Hepatocyte (in vitro differentiated cells): ENCODE data around the gene CRIM1.

ENCODE experiments used
- CTCF ChIP-seq: fragments of 200-600 bp; sonication (generic); IDR thresholded peaks from 2 replicates; pipeline ENCODE4 v1.5.1; 2016; ENCODE audit warnings: antibody characterized with exemption, mild to moderate bottlenecking; ENCODE audit not compliant: poor library complexity
- EZH2phosphoT487 ChIP-seq: fragments of 200-600 bp; sonication (generic); IDR thresholded peaks from one replicate; pipeline ENCODE4 v1.6.1; 2018; ENCODE audit warnings: antibody characterized with exemption, mild to moderate bottlenecking, low read depth, moderate library complexity; ENCODE audit not compliant: unreplicated experiment, severe bottlenecking

DNA sequence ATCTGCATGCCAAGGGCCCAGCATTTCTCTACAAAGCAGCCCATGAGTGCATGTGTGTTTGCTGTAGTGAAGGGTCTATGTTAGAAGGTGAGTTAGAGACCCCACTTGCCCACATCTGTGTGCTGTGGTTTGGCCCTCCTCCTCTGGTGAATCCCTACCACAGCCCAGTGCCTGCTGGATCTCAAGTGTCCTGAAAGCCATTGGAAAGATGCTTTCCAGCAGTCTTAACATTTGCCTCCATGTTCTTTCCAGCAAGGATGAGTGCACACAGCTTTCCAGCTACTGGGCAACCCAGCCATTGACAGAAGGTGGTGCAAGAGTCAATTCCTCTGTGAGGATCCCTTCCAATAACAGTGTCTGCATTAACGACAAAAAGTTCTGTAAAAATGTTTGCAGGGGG is 13.6 kb downstream of the CRIM1 start:
- TF ChIP-seq CTCF (no peak), EZH2phosphoT487 (no peak)
